HFF-Myc (cell line): ENCODE results near the gene APBA3.

Experiments
- DNase-seq: peaks from one replicate; pipeline ENCODE4 v3.0.0-alpha.2; 2011; ENCODE audit warnings: low read depth; ENCODE audit errors: extremely low read depth
- H3K4me3 ChIP-seq: replicated peaks from 2 replicates; pipeline ENCODE4 v1.5.1; 2011; ENCODE audit warnings: low read depth, mild to moderate bottlenecking, control low read depth, low read length
- TF ChIP-seq, protein P1 (sequence below): IDR thresholded peaks from 2 replicates; pipeline ENCODE4 v1.5.1; 2012; ENCODE audit warnings: mild to moderate bottlenecking, low read depth, low read length, control low read depth; ENCODE audit errors: missing control alignments

The APBA3 gene, protein sequence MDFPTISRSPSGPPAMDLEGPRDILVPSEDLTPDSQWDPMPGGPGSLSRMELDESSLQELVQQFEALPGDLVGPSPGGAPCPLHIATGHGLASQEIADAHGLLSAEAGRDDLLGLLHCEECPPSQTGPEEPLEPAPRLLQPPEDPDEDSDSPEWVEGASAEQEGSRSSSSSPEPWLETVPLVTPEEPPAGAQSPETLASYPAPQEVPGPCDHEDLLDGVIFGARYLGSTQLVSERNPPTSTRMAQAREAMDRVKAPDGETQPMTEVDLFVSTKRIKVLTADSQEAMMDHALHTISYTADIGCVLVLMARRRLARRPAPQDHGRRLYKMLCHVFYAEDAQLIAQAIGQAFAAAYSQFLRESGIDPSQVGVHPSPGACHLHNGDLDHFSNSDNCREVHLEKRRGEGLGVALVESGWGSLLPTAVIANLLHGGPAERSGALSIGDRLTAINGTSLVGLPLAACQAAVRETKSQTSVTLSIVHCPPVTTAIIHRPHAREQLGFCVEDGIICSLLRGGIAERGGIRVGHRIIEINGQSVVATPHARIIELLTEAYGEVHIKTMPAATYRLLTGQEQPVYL

DNA sequence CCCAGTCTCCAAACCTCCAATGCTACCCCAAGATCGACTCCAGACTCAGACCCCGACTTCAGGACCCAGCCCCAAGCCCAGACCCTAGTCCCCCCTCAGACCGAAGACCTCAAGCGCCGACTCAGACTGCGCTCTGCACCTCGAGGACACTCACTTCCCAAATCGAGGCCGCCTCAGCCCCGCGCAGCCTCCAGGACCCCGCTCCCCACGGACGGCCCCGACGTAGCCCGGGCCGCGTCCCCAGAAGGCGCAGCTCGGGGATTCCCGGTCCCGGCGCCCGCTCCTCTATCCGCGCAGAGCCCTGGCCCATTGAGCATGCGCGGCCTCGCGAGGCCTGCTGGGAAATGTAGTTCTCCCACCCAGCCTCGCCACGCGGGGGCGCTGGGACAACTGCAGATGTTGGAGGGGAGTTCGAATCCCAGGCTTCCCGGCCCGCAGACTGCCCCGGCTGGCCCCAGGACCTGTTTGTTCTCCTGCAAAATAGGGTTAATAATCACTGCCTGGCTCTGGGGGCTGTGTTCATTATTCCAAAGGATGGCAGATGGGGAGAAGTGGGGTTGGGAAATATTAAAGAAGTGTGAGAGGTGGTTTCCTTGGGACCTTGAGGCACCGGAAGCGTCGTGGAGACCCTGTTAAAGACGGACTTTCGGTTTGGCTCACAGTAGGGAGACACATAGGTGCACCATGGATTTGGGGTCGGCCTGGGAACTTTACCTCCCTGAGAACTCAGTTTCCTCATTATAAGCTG is at the start of gene APBA3:
Gene APBA3, minus strand, starts transcription at position 311 of the 748 bp plus-strand sequence. CDS start 1,428 bp downstream, outside the sequence.
- peak; percentile 48 for DNase-seq
- TF ChIP-seq, protein P1, sequence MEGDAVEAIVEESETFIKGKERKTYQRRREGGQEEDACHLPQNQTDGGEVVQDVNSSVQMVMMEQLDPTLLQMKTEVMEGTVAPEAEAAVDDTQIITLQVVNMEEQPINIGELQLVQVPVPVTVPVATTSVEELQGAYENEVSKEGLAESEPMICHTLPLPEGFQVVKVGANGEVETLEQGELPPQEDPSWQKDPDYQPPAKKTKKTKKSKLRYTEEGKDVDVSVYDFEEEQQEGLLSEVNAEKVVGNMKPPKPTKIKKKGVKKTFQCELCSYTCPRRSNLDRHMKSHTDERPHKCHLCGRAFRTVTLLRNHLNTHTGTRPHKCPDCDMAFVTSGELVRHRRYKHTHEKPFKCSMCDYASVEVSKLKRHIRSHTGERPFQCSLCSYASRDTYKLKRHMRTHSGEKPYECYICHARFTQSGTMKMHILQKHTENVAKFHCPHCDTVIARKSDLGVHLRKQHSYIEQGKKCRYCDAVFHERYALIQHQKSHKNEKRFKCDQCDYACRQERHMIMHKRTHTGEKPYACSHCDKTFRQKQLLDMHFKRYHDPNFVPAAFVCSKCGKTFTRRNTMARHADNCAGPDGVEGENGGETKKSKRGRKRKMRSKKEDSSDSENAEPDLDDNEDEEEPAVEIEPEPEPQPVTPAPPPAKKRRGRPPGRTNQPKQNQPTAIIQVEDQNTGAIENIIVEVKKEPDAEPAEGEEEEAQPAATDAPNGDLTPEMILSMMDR, result peak; percentile 71
- peak within 1 kb of the TSS; percentile 71 for H3K4me3 ChIP-seq

DNA sequence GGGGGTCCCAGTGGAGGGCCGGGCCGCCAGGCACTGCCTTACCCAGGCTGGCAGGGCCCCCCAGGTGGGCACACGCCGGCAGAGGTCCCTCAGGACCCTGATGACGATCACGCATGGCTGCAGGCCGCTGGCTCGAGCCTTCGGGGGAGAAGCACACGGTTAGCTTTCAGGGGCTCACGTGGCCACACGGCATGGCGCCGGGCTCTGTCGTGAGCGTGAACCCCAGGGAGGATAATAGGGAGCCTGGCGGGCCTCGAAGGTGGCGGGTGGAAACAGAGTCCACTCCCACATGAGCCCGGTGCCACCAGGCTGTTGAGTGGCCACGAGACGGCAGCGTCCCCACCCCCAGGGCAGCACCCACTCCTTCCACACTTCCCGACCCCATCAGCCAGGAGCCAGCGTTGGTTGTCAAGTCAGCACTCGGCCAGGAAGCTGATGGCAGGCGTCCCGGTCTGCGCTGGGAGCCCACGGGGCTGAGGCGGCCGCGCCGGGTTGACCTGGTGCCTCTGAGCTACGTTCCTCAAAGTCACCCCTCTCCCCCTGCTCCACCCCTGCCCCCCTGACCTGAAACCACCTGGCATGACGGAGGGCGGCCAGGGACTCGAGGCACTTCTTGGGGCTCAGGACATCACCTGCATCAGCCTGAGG is 49.3 kb upstream of the APBA3 start:
- no peak overlapping the region for H3K4me3 ChIP-seq
- no peak for DNase-seq
- TF ChIP-seq, protein P1, result no peak

DNA sequence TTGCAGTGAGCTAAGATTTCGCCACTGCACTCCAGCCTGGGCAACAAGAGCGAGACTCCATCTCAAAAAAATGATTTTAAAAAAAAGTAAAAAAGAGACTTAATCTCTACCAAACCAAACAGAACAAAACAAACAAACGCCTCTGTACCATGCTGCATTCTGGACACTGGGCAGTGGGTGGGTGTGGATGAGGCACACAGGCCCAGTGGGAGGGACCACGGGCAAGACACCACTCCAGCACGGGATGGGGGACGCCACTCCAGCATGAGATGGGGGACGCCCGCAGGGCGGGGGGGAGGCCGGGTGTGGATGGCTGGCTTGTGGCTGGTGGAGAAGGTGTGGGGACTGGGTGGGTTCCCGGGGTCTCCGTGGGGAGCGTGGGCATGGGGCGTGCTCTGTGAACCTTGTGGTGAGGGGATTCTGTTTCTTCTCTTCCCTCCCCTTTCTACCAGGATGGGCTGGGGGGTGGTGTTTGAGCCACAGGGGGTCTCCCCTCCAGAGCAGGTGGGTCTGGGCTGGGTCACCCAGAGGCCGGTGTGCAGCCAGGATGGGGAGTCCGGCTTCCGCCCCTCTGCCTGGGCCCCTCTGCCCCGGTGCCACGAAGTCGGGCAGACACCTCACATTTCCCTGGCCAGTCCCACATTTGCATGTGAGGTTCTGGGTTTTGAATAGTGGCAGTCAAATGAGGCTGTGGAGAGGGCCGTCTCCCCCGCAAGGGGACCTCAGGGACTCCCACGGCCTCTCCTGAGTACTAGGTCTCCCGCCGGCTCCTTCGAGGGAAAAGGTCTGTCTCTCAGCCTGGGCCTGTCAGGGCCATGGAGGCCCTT is 48.6 kb upstream of the APBA3 start:
- TF ChIP-seq, protein P1, result no peak
- DNase-seq, result no peak

DNA sequence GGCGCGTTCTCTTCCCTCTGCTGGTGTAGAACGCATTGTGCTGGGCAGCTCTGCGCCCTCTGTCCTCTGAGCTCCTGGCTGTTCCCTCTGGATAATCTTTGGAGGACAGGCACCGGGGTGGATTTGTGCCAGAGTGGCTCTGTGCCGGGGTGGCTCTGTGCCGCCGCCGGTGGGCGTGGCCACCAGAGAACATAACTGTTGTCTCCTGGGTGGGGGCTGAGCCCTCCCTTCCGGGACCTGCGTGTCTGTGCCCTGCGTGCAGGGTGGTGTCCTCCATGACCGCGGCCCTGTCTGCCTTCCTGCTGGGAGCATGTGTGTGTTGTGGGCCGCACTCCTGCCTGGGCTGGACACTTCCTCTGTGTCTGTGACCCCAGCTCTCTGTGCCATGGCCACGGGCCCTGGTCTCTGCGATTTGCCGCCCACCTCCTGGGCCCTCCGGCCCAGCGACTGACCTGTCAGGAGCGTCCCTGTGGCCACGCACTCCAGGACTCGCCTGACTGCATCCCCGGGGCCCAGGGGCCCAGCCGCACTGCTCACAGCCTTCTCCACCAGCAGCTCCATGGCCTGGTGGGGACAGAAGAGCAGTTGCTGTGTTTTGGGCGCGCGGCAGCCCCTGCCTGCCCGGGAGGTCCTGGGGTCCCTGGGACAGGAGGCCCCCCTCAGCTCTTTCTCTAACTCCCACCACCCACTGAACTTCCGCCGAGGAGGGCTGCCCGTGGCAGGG is 47.1 kb upstream of the APBA3 start:
- no peak overlapping the region for H3K4me3 ChIP-seq
- DNase-seq, result no peak
- TF ChIP-seq, protein P1, result no peak

More for the DNA sequence above, 48.6 kb upstream of the APBA3 start:
- H3K4me3 ChIP-seq, result no peak overlapping the region

DNA sequence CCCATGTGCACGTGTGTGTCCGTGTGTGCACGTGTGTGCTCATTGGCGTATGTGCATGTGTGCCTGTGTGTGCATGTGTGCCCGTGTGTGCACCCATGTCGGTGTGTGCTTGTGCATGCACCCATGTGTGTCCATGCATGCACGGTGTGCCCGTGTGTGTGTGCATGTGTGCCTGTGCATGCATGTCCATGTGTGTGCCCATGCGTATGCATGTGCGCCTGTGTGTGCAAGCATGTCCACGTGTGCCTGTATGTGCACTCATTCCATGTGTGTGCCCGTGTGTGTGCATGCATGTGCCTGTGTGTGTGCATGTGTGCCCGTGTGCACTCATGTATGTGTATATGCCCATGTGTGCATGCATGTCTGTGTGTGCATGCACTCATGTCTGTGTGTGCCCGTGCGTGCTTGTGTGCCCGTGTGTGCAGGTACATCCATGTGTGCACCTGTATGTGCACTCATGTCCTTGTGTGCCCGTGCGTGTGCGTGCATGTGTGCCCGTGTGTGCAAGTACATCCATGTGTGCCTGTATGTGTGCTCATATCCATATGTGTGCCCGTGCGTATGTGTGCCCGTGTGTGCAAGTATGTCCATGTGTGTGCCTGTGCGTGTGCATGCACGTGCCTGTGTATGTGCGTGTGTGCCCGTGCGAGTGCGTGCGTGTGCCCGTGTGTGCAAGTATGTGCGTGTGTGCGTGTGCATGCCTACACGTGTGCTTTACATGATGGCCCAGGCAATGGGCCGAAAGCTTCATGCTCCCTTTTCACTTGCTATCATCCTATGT is 46.3 kb upstream of the APBA3 start:
- H3K4me3 ChIP-seq, result no peak overlapping the region
- TF ChIP-seq, protein P1, result no peak
- DNase-seq, result no peak
